Neural crest cell (in vitro differentiated cells): ENCODE measurements around the gene NANP. TPM values are rescaled to one million over a fixed set of nuclear protein-coding genes. Genes with fewer than 3 reads are reported as not detected.
A peak's percentile ranks its signal among the peaks of the same experiment; 100 is the strongest.

Experiments
- DNase-seq: peaks from one replicate; pipeline ENCODE4 v3.0.0; 2021; ENCODE audit warnings: low read depth, mixed read lengths, low spot score
- H3K27ac Mint-ChIP-seq: one replicate; pipeline ENCODE4 v1.8.0; 2021; ENCODE audit warnings: mild to moderate bottlenecking, mixed read lengths; ENCODE audit not compliant: unreplicated experiment
- H3K27me3 Mint-ChIP-seq: 2 replicates; pipeline ENCODE4 v1.8.0; 2021; ENCODE audit warnings: low read depth, mild to moderate bottlenecking, mixed read lengths
- H3K36me3 Mint-ChIP-seq: 2 replicates; pipeline ENCODE4 v1.8.0; 2021; ENCODE audit warnings: low read depth, mild to moderate bottlenecking, mixed read lengths
- H3K4me1 Mint-ChIP-seq: 2 replicates; pipeline ENCODE4 v1.8.0; 2021; ENCODE audit warnings: mixed read lengths
- H3K4me3 Mint-ChIP-seq: one replicate; pipeline ENCODE4 v1.8.0; 2021; ENCODE audit warnings: mild to moderate bottlenecking, mixed read lengths
- H3K9me3 Mint-ChIP-seq: 2 replicates; pipeline ENCODE4 v1.8.0; 2021; ENCODE audit warnings: mixed read lengths
- total RNA-seq: library from RNA; stranded (reverse); gene quantifications from 2 replicates; pipeline ENCODE4 v1.2.1, GENCODE V29; 2021
- TF ChIP-seq, protein P1 (sequence below): fragments of 200-600 bp; sonication (generic); conservative IDR thresholded peaks from 2 replicates; pipeline ENCODE4 v1.5.0; 2021; ENCODE audit warnings: antibody characterized with exemption, mild to moderate bottlenecking

Gene NANP
- total RNA-seq, 1 donor from 2014 or later = 9.0 TPM

DNA sequence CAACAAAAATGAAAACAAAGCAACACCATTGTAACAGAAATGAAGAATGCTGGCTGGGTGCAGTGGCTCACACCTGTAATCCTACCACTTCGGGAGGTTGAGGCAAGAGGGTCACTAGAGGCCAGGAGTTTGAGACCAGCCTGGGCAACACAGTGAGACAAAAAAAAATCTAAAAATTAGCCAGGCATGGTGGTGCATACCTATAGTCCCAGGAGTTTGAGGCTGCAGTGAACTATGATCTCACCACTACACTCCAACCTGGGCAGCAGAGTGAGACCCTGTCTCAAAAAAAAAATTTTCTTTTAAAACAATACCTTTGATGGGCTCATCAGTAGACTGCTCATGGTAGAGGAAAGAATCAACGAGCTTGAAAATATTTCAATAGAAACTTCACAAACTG lies 57.0 kb downstream of the NANP start:
- Mint-ChIP-seq H3K27ac (no peak overlapping the region), H3K4me1 (peaks cover 28% of the 10 kb centered on the region), H3K9me3 (peaks cover 7% of the 10 kb centered on the region), H3K4me3 (no peak overlapping the region), H3K27me3 (no peaks in the 10 kb centered on the region), H3K36me3 (peaks cover 17% of the 10 kb centered on the region)
- no peak for DNase-seq
- TF ChIP-seq, protein P1, sequence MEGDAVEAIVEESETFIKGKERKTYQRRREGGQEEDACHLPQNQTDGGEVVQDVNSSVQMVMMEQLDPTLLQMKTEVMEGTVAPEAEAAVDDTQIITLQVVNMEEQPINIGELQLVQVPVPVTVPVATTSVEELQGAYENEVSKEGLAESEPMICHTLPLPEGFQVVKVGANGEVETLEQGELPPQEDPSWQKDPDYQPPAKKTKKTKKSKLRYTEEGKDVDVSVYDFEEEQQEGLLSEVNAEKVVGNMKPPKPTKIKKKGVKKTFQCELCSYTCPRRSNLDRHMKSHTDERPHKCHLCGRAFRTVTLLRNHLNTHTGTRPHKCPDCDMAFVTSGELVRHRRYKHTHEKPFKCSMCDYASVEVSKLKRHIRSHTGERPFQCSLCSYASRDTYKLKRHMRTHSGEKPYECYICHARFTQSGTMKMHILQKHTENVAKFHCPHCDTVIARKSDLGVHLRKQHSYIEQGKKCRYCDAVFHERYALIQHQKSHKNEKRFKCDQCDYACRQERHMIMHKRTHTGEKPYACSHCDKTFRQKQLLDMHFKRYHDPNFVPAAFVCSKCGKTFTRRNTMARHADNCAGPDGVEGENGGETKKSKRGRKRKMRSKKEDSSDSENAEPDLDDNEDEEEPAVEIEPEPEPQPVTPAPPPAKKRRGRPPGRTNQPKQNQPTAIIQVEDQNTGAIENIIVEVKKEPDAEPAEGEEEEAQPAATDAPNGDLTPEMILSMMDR = no peak

DNA sequence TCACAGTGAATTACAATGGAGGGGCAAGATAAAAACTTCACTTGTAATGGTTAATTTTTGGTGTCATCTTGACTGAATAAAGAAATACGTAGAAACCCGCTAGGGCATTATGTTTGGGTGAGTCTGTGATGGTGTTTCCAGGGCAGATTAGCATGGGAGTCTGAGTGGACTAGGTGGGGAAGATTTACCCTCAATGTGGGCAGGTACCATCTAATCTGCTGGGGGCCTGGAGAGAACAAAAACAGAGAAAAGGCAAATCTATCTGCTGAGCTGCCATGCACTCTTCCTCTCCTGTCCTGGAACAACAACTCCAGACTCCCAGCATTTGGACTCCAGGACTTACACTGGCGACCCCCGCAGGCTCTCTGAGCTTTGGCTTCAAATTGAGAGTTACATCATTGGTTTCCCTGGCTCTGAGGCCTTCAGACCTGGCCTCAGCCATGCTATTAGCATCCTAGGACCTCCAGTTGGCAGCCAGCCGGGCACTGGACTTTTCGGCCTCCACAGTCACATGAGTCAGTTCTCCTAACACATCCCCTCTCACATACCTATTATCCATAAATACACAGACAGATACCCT lies 58.1 kb downstream of the NANP start:
- Mint-ChIP-seq H3K9me3 (peaks cover 7% of the 10 kb centered on the region), H3K4me3 (no peak overlapping the region), H3K36me3 (peaks cover 17% of the 10 kb centered on the region), H3K27ac (peak overlapping the region; percentile 76), H3K27me3 (no peaks in the 10 kb centered on the region), H3K4me1 (peaks cover 23% of the 10 kb centered on the region)
- no peak for DNase-seq
- TF ChIP-seq, protein P1 = no peak

DNA sequence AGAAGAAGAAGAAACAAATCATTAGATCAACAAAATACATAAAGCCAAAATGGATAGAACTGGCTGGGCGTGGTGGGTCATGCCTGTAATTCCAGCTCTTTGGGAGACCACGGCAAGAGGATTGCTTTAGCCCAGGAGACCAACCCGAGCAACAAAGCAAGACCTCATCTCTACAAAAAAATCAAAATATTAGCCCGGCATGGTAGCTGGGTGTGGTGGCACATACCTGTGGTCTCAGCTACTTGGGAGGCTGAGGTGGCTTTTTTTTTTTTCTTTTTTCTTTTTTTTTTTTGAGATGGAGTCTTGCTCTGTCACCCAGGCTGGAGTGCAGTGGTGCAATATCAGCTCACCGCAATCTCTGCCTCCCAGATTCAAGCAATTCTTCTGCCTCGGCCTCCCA lies 59.9 kb downstream of the NANP start:
- peaks cover 32% of the 10 kb centered on the region for H3K36me3 Mint-ChIP-seq
- no peak for DNase-seq
- TF ChIP-seq, protein P1 = no peak
- no peaks in the 10 kb centered on the region for H3K27me3 Mint-ChIP-seq
- no peak overlapping the region for H3K27ac Mint-ChIP-seq
- no peak overlapping the region for H3K4me3 Mint-ChIP-seq
- peaks cover 23% of the 10 kb centered on the region for H3K4me1 Mint-ChIP-seq
- peaks cover 7% of the 10 kb centered on the region for H3K9me3 Mint-ChIP-seq

DNA sequence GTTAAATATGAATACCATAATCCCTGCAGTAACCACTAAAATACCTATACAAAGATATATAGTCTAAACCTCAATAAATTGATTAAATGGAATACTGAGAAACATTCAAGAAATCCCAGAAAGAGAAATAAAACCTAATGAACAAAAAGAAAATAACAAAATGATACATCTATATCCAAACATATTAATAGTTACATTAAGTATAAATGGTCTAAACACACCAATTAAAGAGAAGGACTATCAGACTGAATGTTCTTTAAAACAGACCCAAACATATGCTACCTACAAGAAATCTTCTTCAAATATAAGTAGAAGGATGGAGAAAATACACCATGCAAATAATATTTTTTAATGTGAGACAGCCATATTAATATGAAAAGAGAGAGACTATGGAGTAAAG lies 60.5 kb downstream of the NANP start:
- no peak for DNase-seq
- Mint-ChIP-seq H3K4me3 (no peak overlapping the region), H3K4me1 (peaks cover 27% of the 10 kb centered on the region), H3K9me3 (peaks cover 7% of the 10 kb centered on the region), H3K27me3 (no peaks in the 10 kb centered on the region), H3K27ac (no peak overlapping the region), H3K36me3 (peaks cover 37% of the 10 kb centered on the region)
- TF ChIP-seq, protein P1 = no peak

Other genes with a start within 250 kb of the NANP start
- gene ABHD12, start 233.2 kb downstream of the NANP start, total RNA-seq = 51.3 and 51.6 TPM in 2 replicates
- 53.9 and 56.5 TPM in 2 replicates for gene GINS1, start 216.3 kb downstream of the NANP start, total RNA-seq
- 41.2 and 44.0 TPM in 2 replicates for gene NINL, start 38.5 kb downstream of the NANP start, total RNA-seq
- gene ZNF337, start 72.8 kb upstream of the NANP start, total RNA-seq = 18.6 and 18.8 TPM in 2 replicates